IMR-90 (cell line): ENCODE measurements around the gene RPL19. TPM values are rescaled to one million over a fixed set of nuclear protein-coding genes. Genes with fewer than 3 reads are reported as not detected.

ENCODE experiments used
- ATAC-seq: fragments of 200-7000 bp; cut with Tn5 transposase; 2 replicates; pipeline ENCODE4 v1.9.1; 2020; ENCODE audit warnings: low read depth, mild to moderate bottlenecking, moderate library complexity
- BruUV-seq: library from RNA; stranded (reverse); fragments of 400-500 nt; replicated peaks from 2 replicates; lab custom pipeline; 2021; lab: Mats Ljungman, UMichigan
- CTCF ChIA-PET: fragments of 300-600 bp; formaldehyde crosslinking; extraction: SDS; loops from one replicate; lab custom pipeline; 2021; ENCODE audit warnings: antibody characterized with exemption; lab: Yijun Ruan, JAX
- POLR2A ChIA-PET: fragments of 300-600 bp; sonication (Branson Sonifier 250); formaldehyde crosslinking; loops from one replicate; lab custom pipeline; 2022; ENCODE audit warnings: antibody characterized with exemption; ENCODE audit not compliant: unreplicated experiment; lab: Charles Lee
- DNase-seq: peaks from one replicate; pipeline ENCODE4 v3.0.0; 2013
- H2AFZ ChIP-seq: replicated peaks from 2 replicates; pipeline ENCODE3; 2013; ENCODE audit warnings: low read length, mild to moderate bottlenecking; ENCODE audit not compliant: poor library complexity
- H2AK5ac ChIP-seq: 2 replicates; pipeline ENCODE4 v1.6.1; 2013; ENCODE audit warnings: low read depth, low read length, inconsistent platforms
- H2AK9ac ChIP-seq: replicated peaks from 2 replicates; pipeline ENCODE3; 2013; ENCODE audit warnings: mild to moderate bottlenecking, low read depth, low read length, moderate library complexity; ENCODE audit not compliant: poor library complexity
- H2BK120ac ChIP-seq: 2 replicates; pipeline ENCODE4 v1.6.1; 2013; ENCODE audit warnings: low read depth, low read length, inconsistent platforms
- H2BK15ac ChIP-seq: 3 replicates; pipeline ENCODE4 v1.6.1; 2013; ENCODE audit warnings: low read depth, low read length, inconsistent platforms
- H2BK20ac ChIP-seq: 2 replicates; pipeline ENCODE4 v1.6.1; 2013; ENCODE audit warnings: low read depth, mild to moderate bottlenecking, inconsistent platforms, low read length, moderate library complexity
- H2BK5ac ChIP-seq: 2 replicates; pipeline ENCODE4 v1.6.1; 2013; ENCODE audit warnings: mild to moderate bottlenecking, low read depth, low read length, inconsistent platforms; ENCODE audit not compliant: poor library complexity, severe bottlenecking
- H3K14ac ChIP-seq: replicated peaks from 2 replicates; pipeline ENCODE4 v1.6.1; 2013; ENCODE audit warnings: low read depth, low read length, inconsistent platforms
- H3K18ac ChIP-seq: 2 replicates; pipeline ENCODE4 v1.6.1; 2013; ENCODE audit warnings: low read depth, low read length, control low read depth
- H3K23ac ChIP-seq: 2 replicates; pipeline ENCODE4 v1.6.1; 2013; ENCODE audit warnings: low read depth, low read length, inconsistent platforms
- H3K27ac ChIP-seq: 2 replicates; pipeline ENCODE4 v1.5.1; 2013; ENCODE audit warnings: mild to moderate bottlenecking, control low read depth, low read length; ENCODE audit not compliant: insufficient read depth
- H3K27me3 ChIP-seq: 2 replicates; pipeline ENCODE4 v1.6.1; 2013; ENCODE audit warnings: low read length; ENCODE audit not compliant: control insufficient read depth, insufficient read depth
- H3K36me3 ChIP-seq: 2 replicates; pipeline ENCODE4 v1.6.1; 2013; ENCODE audit warnings: low read length, mixed read lengths; ENCODE audit not compliant: control insufficient read depth, insufficient read depth
- H3K4ac ChIP-seq: 2 replicates; pipeline ENCODE4 v1.6.1; 2013; ENCODE audit warnings: low read depth, low read length, inconsistent platforms
- H3K4me1 ChIP-seq: 2 replicates; pipeline ENCODE4 v1.6.1; 2013; ENCODE audit warnings: low read length, mixed read lengths; ENCODE audit not compliant: control insufficient read depth, insufficient read depth
- H3K4me2 ChIP-seq: 2 replicates; pipeline ENCODE4 v1.6.1; 2013; ENCODE audit warnings: low read depth, mild to moderate bottlenecking, control low read depth, low read length, moderate library complexity
- H3K4me3 ChIP-seq: 2 replicates; pipeline ENCODE4 v1.5.1; 2013; ENCODE audit warnings: low read depth, mild to moderate bottlenecking, control low read depth, low read length, moderate library complexity; ENCODE audit not compliant: insufficient read depth
- H3K56ac ChIP-seq: 2 replicates; pipeline ENCODE4 v1.6.1; 2013; ENCODE audit warnings: low read length, inconsistent platforms; ENCODE audit not compliant: insufficient read depth; ENCODE audit errors: extremely low read depth
- H3K79me1 ChIP-seq, 2 experiments: 2 replicates each; pipeline ENCODE4 v1.6.1; 2013; ENCODE audit warnings: low read length in 2 of 2, inconsistent platforms in 1 of 2, low read depth in 1 of 2
- H3K9ac ChIP-seq: 2 replicates; pipeline ENCODE4 v1.6.1; 2013; ENCODE audit warnings: low read depth, low read length, control low read depth
- H3K9me1 ChIP-seq: 2 replicates; pipeline ENCODE4 v1.6.1; 2013; ENCODE audit warnings: low read length, inconsistent platforms; ENCODE audit not compliant: insufficient read depth
- H3K9me3 ChIP-seq: 2 replicates; pipeline ENCODE4 v1.6.1; 2013; ENCODE audit warnings: low read length; ENCODE audit not compliant: control insufficient read depth, insufficient read depth
- H4K20me1 ChIP-seq: 2 replicates; pipeline ENCODE4 v1.6.1; 2013; ENCODE audit warnings: low read length, inconsistent platforms; ENCODE audit not compliant: insufficient read depth
- H4K5ac ChIP-seq: 2 replicates; pipeline ENCODE4 v1.6.1; 2013; ENCODE audit warnings: mild to moderate bottlenecking, low read depth, low read length, control low read depth
- H4K8ac ChIP-seq, 2 experiments: 2 replicates each; pipeline ENCODE4 v1.6.1; 2013; ENCODE audit warnings: low read depth in 2 of 2, low read length in 2 of 2, control low read depth in 1 of 2, inconsistent platforms in 1 of 2
- H4K91ac ChIP-seq: 2 replicates; pipeline ENCODE4 v1.6.1; 2013; ENCODE audit warnings: low read depth, low read length, inconsistent platforms; ENCODE audit not compliant: insufficient read depth
- CTCF ChIP-seq: conservative IDR thresholded peaks from 2 replicates; pipeline ENCODE4 v1.5.1; 2012; ENCODE audit warnings: mild to moderate bottlenecking, low read depth, low read length, improper control_type of control experiment
- MXI1 ChIP-seq: IDR thresholded peaks from 2 replicates; pipeline ENCODE4 v1.6.1; 2012; ENCODE audit warnings: low read depth, mild to moderate bottlenecking, low read length, moderate library complexity, borderline replicate concordance
- SMC3 ChIP-seq: fragments of 150-350 bp; IDR thresholded peaks from 2 replicates; pipeline ENCODE4 v1.6.1; 2016; ENCODE audit warnings: low read depth, mild to moderate bottlenecking, antibody characterized with exemption, low read length, moderate library complexity
- WGBS, 2 experiments: methylation state at CpG; one replicate each; pipeline versions ENCODE4 v1.1.5 to v1.1.7; 2013; ENCODE audit warnings: missing lambda C conversion rate in 2 of 2; ENCODE audit not compliant: insufficient read length in 1 of 2; ENCODE audit errors: extremely low coverage in 2 of 2; 5-methylcytosine and 5-hydroxymethylcytosine counted together
- dilution Hi-C: fragments of 300-500 bp; cut with HindIII; formaldehyde crosslinking; loops from one replicate; pipeline ENCODE4 v1.14.3; 2018; ENCODE audit warnings: low sequenced_read_pairs; ENCODE audit not compliant: unreplicated experiment
- in situ Hi-C: fragments of 300-500 bp; cut with MboI; formaldehyde crosslinking; loops from 3 replicates; pipeline ENCODE4 v1.14.3; 2019; ENCODE audit warnings: low sequenced_read_pairs, inconsistent platforms, mixed read lengths
- intact Hi-C: fragments of 100-400 bp; cut with micrococcal nuclease; formaldehyde crosslinking; loops from 2 replicates; pipeline ENCODE4 v1.10.0; 2022
- polyA plus RNA-seq, 3 experiments: library from polyadenylated mRNA; depleted of rRNA; stranded (reverse); fragments of >200 nt; gene quantifications; 2 replicates each; pipeline ENCODE4 v1.2.3, GENCODE V29; 2012; ENCODE audit warnings: low replicate concordance in 1 of 3
- total RNA-seq: library from RNA; depleted of rRNA; stranded (reverse); fragments of >200 nt; gene quantifications from 2 replicates; pipeline ENCODE4 v1.2.3, GENCODE V29; 2012

Gene RPL19
- total and polyA plus RNA-seq, 2 of the 4 experiments (the other 2 are of a cell fraction): 2,101 to 2,466 TPM

- TF ChIP-seq MXI1: no peak
Observed at GRCh38 chr17:39244600-39245570, 44.8 kb downstream of the RPL19 start (continued).

- no CpG with 5 or more reads among the region's 3 CpGs for WGBS, 2 experiments
- Histone ChIP-seq H3K4me1 (no peaks in the 10 kb centered on the region), H4K91ac (no peak overlapping the region), H3K4me3 (no peak overlapping the region), H4K20me1 (no peaks in the 10 kb centered on the region; the same call in 1 of the 2 replicates), H2BK15ac (no peak overlapping the region), H4K8ac (no peak overlapping the region), H3K18ac (no peak overlapping the region), H3K36me3 (no peaks in the 10 kb centered on the region), H4K5ac (no peak overlapping the region), H2BK5ac (no peak overlapping the region), H3K4me2 (no peak overlapping the region), H3K9me3 (no peaks in the 10 kb centered on the region), H2AK9ac (no peak overlapping the region), H3K56ac (no peak overlapping the region), H3K23ac (no peak overlapping the region), H3K14ac (no peak overlapping the region), H2BK120ac (no peak overlapping the region), H3K27me3 (no peaks in the 10 kb centered on the region), H2AFZ (no peak overlapping the region), H3K9ac (no peak overlapping the region), H3K79me1 (no peaks in the 10 kb centered on the region), H3K4ac (no peak overlapping the region), H3K9me1 (no peaks in the 10 kb centered on the region), H3K27ac (no peak overlapping the region), H2BK20ac (no peak overlapping the region), H2AK5ac (no peak overlapping the region)
- intact Hi-C loops: no loop called here
- in situ Hi-C loops: loop anchor here (10.0 kb wide), 1 partner anchor 261 kb away; no protein-coding TSS in a partner anchor
- DNase-seq (no peak), ATAC-seq (no peak)
- TF ChIP-seq CTCF (peak; percentile 5; the same call in 1 of the 2 replicates), SMC3 (no peak)
- dilution Hi-C loops: no loop called here
- no TSS peak for BruUV-seq
- CTCF ChIA-PET: interaction anchor here (1.0 to 1.8 kb wide), 2 partner anchors 40 to 263 kb away, joined by 3 to 6 read pairs; no protein-coding TSS in a partner anchor
- POLR2A ChIA-PET: no interaction called here
Observed at GRCh38 chr17:39246274-39246673, 46.2 kb downstream of the RPL19 start.
